ENCODE results near the gene SKAP2.
A peak's percentile ranks its signal among the peaks of the same experiment; 100 is the strongest.

Gene SKAP2

GRCh38 chr7:26691886-26692285, 172.5 kb downstream of the SKAP2 start:
- no peak for DNase-seq

GRCh38 chr7:26691406-26691805, 173.0 kb downstream of the SKAP2 start:
- no peak for DNase-seq

GRCh38 chr7:26690135-26690805, 174.1 kb downstream of the SKAP2 start:
- DNase-seq, result no peak

GRCh38 chr7:26688936-26689506, 175.4 kb downstream of the SKAP2 start:
- DNase-seq, result no peak

GRCh38 chr7:26688388-26688787, 176.0 kb downstream of the SKAP2 start:
- no peak for DNase-seq

GRCh38 chr7:26687032-26687431, 177.4 kb downstream of the SKAP2 start:
- DNase-seq, result no peak

GRCh38 chr7:26686448-26686981, 177.9 kb downstream of the SKAP2 start:
- DNase-seq, result peak; percentile 83

GRCh38 chr7:26685606-26686005, 178.8 kb downstream of the SKAP2 start:
- no peak for DNase-seq

- no peak for DNase-seq
Observed at GRCh38 chr7:26684447-26684846, 179.9 kb downstream of the SKAP2 start.

- no peak for DNase-seq
Observed at GRCh38 chr7:26683277-26683676, 181.1 kb downstream of the SKAP2 start.

GRCh38 chr7:26681819-26682418, 182.5 kb downstream of the SKAP2 start:
- DNase-seq, result no peak

- DNase-seq, result no peak
Observed at GRCh38 chr7:26680587-26680986, 183.8 kb downstream of the SKAP2 start.

- peak; percentile 84 for DNase-seq
Observed at GRCh38 chr7:26675143-26675887, 189.1 kb downstream of the SKAP2 start.

GRCh38 chr7:26673858-26674257, 190.5 kb downstream of the SKAP2 start:
- DNase-seq, result no peak

GRCh38 chr7:26673271-26673670, 191.1 kb downstream of the SKAP2 start:
- no peak for DNase-seq

- no peak for DNase-seq
Observed at GRCh38 chr7:26670841-26671240, 193.5 kb downstream of the SKAP2 start.

GRCh38 chr7:26670290-26670689, 194.1 kb downstream of the SKAP2 start:
- DNase-seq, result no peak

GRCh38 chr7:26668821-26669220, 195.6 kb downstream of the SKAP2 start:
- DNase-seq, result no peak

- peak; percentile 92 for DNase-seq
Observed at GRCh38 chr7:26667514-26668133, 196.8 kb downstream of the SKAP2 start.

GRCh38 chr7:26664735-26665416, 199.5 kb downstream of the SKAP2 start:
- peak; percentile 81 for DNase-seq

GRCh38 chr7:26664274-26664673, 200.1 kb downstream of the SKAP2 start:
- no peak for DNase-seq

GRCh38 chr7:26663874-26664273, 200.5 kb downstream of the SKAP2 start:
- DNase-seq, result no peak
